CD8-positive, alpha-beta memory T cell (primary cell): ENCODE measurements around the gene AP5S1. TPM values are rescaled to one million over a fixed set of nuclear protein-coding genes. Genes with fewer than 3 reads are reported as not detected.

Experiments used
- CTCF ChIA-PET: fragments of 350-600 bp; sonication (Branson Sonifier 250); formaldehyde crosslinking; loops from one replicate; lab custom pipeline; 2021; ENCODE audit warnings: antibody characterized with exemption; lab: Charles Lee
- POLR2A ChIA-PET: fragments of 350-600 bp; sonication (Branson Sonifier 250); formaldehyde crosslinking; loops from one replicate; lab custom pipeline; 2021; ENCODE audit warnings: antibody characterized with exemption; lab: Charles Lee
- DNase-seq, 5 donors: peaks; one replicate each; pipeline versions ENCODE4 v3.0.0 to v3.0.0-alpha.2; 2020 to 2022; ENCODE audit warnings: mixed read lengths in 1 of 5
- H3K27ac ChIP-seq: one replicate; pipeline ENCODE4 v1.7.0; 2013; ENCODE audit warnings: low read depth, mild to moderate bottlenecking, low read length, moderate library complexity
- H3K27me3 ChIP-seq: 2 replicates; pipeline ENCODE4 v1.7.0; 2013; ENCODE audit warnings: low read length, mild to moderate bottlenecking; ENCODE audit not compliant: insufficient read depth, poor library complexity, severe bottlenecking
- H3K36me3 ChIP-seq: 2 replicates; pipeline ENCODE4 v1.7.0; 2013; ENCODE audit warnings: mild to moderate bottlenecking, low read length, moderate library complexity; ENCODE audit not compliant: insufficient read depth
- H3K4me1 ChIP-seq: 2 replicates; pipeline ENCODE4 v1.7.0; 2013; ENCODE audit warnings: mild to moderate bottlenecking, low read length, moderate library complexity; ENCODE audit not compliant: insufficient read depth
- H3K4me3 ChIP-seq: 2 replicates; pipeline ENCODE4 v1.7.0; 2013; ENCODE audit warnings: mild to moderate bottlenecking, low read length
- H3K9me3 ChIP-seq: 2 replicates; pipeline ENCODE4 v1.7.0; 2013; ENCODE audit warnings: mild to moderate bottlenecking, low read length
- H3K27ac Mint-ChIP-seq, 8 donors: one replicate each; pipeline ENCODE4 v1.8.0; 2020 to 2021; ENCODE audit warnings: mixed read lengths in 8 of 8, mild to moderate bottlenecking in 6 of 8, inconsistent platforms in 3 of 8, moderate library complexity in 3 of 8
- H3K27me3 Mint-ChIP-seq, 2 donors: one replicate each; pipeline ENCODE4 v1.8.0; 2020 to 2021; ENCODE audit warnings: mixed read lengths in 2 of 2, mild to moderate bottlenecking in 1 of 2, moderate library complexity in 1 of 2
- H3K36me3 Mint-ChIP-seq, 3 donors: one replicate each; pipeline ENCODE4 v1.8.0; 2020 to 2021; ENCODE audit warnings: mixed read lengths in 3 of 3, inconsistent platforms in 1 of 3, mild to moderate bottlenecking in 1 of 3
- H3K4me1 Mint-ChIP-seq, 3 donors: one replicate each; pipeline ENCODE4 v1.8.0; 2020 to 2021; ENCODE audit warnings: mixed read lengths in 3 of 3, inconsistent platforms in 1 of 3, mild to moderate bottlenecking in 1 of 3
- H3K4me3 Mint-ChIP-seq, 7 donors: one replicate each; pipeline ENCODE4 v1.8.0; 2020 to 2021; ENCODE audit warnings: mixed read lengths in 7 of 7, mild to moderate bottlenecking in 6 of 7, moderate library complexity in 4 of 7, inconsistent platforms in 2 of 7
- H3K9me3 Mint-ChIP-seq, 5 donors: one replicate each; pipeline ENCODE4 v1.8.0; 2020 to 2022; ENCODE audit warnings: mixed read lengths in 5 of 5, mild to moderate bottlenecking in 3 of 5, moderate library complexity in 2 of 5, inconsistent platforms in 1 of 5
- polyA plus RNA-seq: library from polyadenylated mRNA; unstranded; fragments of 300-500 nt; fragmentation: Illumina TruSeq; gene quantifications from one replicate; pipeline ENCODE4 v1.2.3, GENCODE V29; 2021
- total RNA-seq, 2 experiments: library from RNA; stranded (reverse); gene quantifications; one replicate each; pipeline ENCODE4 v1.2.3, GENCODE V29; 2021

AP5S1 gene
- total and polyA plus RNA-seq, 3 experiments from 2014 or later: 14.0 to 18.4 (median 15.7) TPM

DNA sequence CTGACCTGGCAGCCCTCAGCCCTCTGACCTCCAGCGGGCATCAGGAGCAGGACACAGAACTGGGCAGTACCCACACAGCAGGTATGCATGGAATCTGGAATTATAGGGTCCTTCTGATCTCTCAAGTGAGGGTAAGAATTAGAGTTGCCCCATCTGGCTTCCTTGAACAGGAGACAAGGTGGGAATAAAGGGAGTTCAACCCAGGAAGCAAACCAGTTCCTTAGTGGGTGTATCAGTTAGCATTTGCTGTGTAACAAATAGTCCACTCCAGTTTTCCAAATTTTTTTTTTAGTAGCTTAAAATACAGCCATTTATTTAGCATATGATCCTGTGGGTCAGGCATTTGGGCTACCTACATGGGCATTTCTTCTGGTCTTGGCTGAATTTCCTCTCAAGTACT, 42.0 kb downstream of the AP5S1 start:
- no peaks in the 10 kb centered on the region for H3K4me1 ChIP-seq
- CTCF ChIA-PET: no interaction called here
- no peaks in the 10 kb centered on the region for H3K9me3 ChIP-seq
- no peaks in the 10 kb centered on the region for H3K27me3 ChIP-seq
- Mint-ChIP-seq H3K9me3 (no peaks in the 10 kb centered on the region), H3K27me3 (no peaks in the 10 kb centered on the region), H3K4me3 (no peak overlapping the region), H3K4me1 (peaks cover 0 to 4% (median 3%) of the 10 kb centered on the region in 3 donors), H3K36me3 (peaks cover 11 to 87% (median 17%) of the 10 kb centered on the region in 3 donors), H3K27ac (peak overlapping the region in 3 of 8 donors; percentile 40 to 63 (median 51))
- POLR2A ChIA-PET: no interaction called here
- H3K4me3 ChIP-seq: no peak overlapping the region
- H3K36me3 ChIP-seq: peaks cover 47% of the 10 kb centered on the region
- DNase-seq: no peak
- no peak overlapping the region for H3K27ac ChIP-seq

DNA sequence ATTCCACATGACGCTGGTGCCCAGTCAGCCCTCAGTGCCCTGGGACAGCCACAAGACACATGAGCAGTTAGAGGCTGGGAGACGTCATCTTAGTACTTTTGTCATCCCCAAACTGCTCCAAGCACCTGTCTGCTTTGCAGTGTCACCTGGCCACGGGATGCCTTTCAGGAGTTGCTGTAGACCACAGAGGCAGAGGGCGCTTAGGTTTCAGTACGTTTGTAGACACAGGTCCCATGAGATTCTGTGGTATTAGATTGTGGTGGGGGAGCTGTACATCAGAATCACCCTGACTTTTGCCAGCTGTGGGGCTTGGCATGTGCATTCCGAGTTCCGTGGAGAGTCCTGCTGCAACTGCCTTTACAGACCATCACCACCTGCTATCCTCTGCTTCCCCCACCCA, 43.0 kb downstream of the AP5S1 start:
- H3K4me3 Mint-ChIP-seq: no peak overlapping the region
- Histone ChIP-seq H3K27ac (no peak overlapping the region), H3K36me3 (peaks cover 38% of the 10 kb centered on the region), H3K4me1 (no peaks in the 10 kb centered on the region), H3K4me3 (no peak overlapping the region), H3K27me3 (no peaks in the 10 kb centered on the region), H3K9me3 (no peaks in the 10 kb centered on the region)
- no peaks in the 10 kb centered on the region for H3K9me3 Mint-ChIP-seq
- ChIA-PET POLR2A (no interaction called here), CTCF (interaction anchor here (0.8 kb wide), 1 partner anchor 44 kb away, joined by 3 read pairs; no protein-coding TSS in a partner anchor)
- no peaks in the 10 kb centered on the region for H3K27me3 Mint-ChIP-seq
- H3K36me3 Mint-ChIP-seq: peaks cover 11 to 86% (median 15%) of the 10 kb centered on the region in 3 donors
- no peak for DNase-seq
- H3K4me1 Mint-ChIP-seq: no peaks in the 10 kb centered on the region
- peak overlapping the region in 3 of 8 donors; percentile 40 to 56 (median 55) for H3K27ac Mint-ChIP-seq

DNA sequence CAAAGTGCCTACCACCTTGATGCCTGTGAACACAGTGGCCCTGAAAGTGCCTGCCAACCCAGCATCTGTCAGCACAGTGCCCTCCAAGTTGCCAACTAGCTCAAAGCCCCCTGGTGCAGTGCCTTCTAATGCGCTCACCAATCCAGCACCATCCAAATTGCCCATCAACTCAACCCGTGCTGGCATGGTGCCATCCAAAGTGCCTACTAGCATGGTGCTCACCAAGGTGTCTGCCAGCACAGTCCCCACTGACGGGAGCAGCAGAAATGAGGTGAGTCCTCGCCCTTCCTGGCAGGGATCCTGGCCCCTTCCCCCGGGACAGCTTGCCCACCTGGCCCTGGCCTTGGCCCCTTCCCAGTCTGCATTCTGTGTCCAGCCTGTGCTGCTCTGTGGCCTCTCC, 44.2 kb downstream of the AP5S1 start:
- Mint-ChIP-seq H3K9me3 (no peaks in the 10 kb centered on the region), H3K27ac (no peak overlapping the region), H3K4me1 (no peaks in the 10 kb centered on the region), H3K36me3 (peaks cover 11 to 78% (median 15%) of the 10 kb centered on the region in 3 donors), H3K4me3 (no peak overlapping the region), H3K27me3 (no peaks in the 10 kb centered on the region)
- H3K36me3 ChIP-seq: peaks cover 37% of the 10 kb centered on the region
- DNase-seq: no peak
- CTCF ChIA-PET: interaction anchor here (1.4 kb wide), 1 partner anchor 9 kb away, joined by 3 read pairs; no protein-coding TSS in a partner anchor
- H3K27ac ChIP-seq: no peak overlapping the region
- no peaks in the 10 kb centered on the region for H3K9me3 ChIP-seq
- H3K4me3 ChIP-seq: no peak overlapping the region
- H3K27me3 ChIP-seq: no peaks in the 10 kb centered on the region
- H3K4me1 ChIP-seq: no peaks in the 10 kb centered on the region
- POLR2A ChIA-PET: no interaction called here

DNA sequence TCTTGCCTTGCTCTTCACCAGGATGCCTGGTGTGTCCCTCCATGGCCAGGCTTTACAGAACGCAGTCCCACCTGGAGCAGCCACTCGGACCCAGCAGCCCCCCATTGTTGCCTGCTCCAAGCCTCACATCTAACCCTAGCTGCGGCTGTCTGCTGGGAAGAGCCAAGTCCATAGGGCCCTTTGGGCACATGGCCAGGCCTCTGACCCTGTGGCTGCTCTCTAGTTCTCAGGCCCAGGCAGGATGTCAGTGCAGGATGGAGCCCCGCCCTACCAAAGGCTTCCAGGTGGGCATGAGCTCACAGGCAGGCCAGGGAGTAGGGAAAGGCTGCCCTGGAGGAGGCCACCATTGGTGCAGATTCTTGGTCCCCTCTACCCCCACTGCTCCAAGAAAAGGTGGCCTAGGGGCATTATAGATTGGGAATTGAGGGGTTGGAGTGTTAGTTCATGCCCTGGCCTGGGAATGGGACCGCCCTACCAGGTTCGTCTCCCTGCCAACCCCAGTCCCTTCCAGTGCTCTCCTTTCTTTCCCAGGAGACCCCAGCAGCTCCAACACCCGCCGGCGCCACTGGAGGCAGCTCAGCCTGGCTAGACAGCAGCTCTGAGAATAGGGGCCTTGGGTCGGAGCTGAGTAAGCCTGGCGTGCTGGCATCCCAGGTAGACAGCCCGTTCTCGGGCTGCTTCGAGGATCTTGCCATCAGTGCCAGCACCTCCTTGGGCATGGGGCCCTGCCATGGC, 45.0 kb downstream of the AP5S1 start:
- H3K27ac ChIP-seq: no peak overlapping the region
- Mint-ChIP-seq H3K9me3 (no peaks in the 10 kb centered on the region), H3K27me3 (no peaks in the 10 kb centered on the region), H3K4me3 (no peak overlapping the region), H3K36me3 (peaks cover 11 to 74% (median 15%) of the 10 kb centered on the region in 3 donors), H3K27ac (peak overlapping the region in 2 of 8 donors; percentile 11 to 58), H3K4me1 (peaks cover 0 to 2% (median 0%) of the 10 kb centered on the region in 3 donors)
- no peaks in the 10 kb centered on the region for H3K27me3 ChIP-seq
- H3K4me1 ChIP-seq: no peaks in the 10 kb centered on the region
- H3K4me3 ChIP-seq: no peak overlapping the region
- CTCF ChIA-PET: interaction anchor here (0.5 to 1.5 kb wide), 4 partner anchors 10 to 548 kb away, joined by 3 read pairs; no protein-coding TSS in a partner anchor
- H3K36me3 ChIP-seq: peaks cover 37% of the 10 kb centered on the region
- POLR2A ChIA-PET: no interaction called here
- DNase-seq: no peak
- H3K9me3 ChIP-seq: no peaks in the 10 kb centered on the region

DNA sequence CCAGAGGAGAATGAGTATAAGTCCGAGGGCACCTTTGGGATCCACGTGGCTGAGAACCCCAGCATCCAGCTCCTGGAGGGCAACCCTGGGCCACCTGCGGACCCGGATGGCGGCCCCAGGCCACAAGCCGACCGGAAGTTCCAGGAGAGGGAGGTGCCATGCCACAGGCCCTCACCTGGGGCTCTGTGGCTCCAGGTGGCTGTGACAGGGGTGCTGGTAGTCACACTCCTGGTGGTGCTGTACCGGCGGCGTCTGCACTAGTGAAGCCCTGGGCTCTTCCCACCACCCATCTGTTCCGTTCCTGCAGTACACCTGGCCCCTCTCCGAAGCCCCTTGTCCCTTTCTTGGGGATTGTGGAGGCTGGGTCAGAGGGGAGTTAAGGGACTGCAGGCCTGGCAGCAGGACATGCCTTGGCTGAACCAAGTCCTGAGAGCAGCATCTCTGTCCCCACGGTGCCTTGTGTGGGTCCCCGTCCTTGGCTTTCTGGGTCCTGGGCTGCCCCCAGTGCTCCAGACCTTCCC, 45.6 kb downstream of the AP5S1 start:
- ChIA-PET POLR2A (no interaction called here), CTCF (interaction anchor here (0.5 to 2.1 kb wide), 5 partner anchors 10 to 64 kb away, joined by 3 to 6 read pairs (median 3); no protein-coding TSS in a partner anchor)
- Histone ChIP-seq H3K36me3 (peaks cover 37% of the 10 kb centered on the region), H3K4me1 (no peaks in the 10 kb centered on the region), H3K27ac (no peak overlapping the region), H3K4me3 (no peak overlapping the region), H3K9me3 (no peaks in the 10 kb centered on the region), H3K27me3 (no peaks in the 10 kb centered on the region)
- Mint-ChIP-seq H3K27ac (no peak overlapping the region), H3K36me3 (peaks cover 11 to 76% (median 15%) of the 10 kb centered on the region in 3 donors), H3K27me3 (no peaks in the 10 kb centered on the region), H3K9me3 (no peaks in the 10 kb centered on the region), H3K4me1 (peaks cover 0 to 6% (median 0%) of the 10 kb centered on the region in 3 donors), H3K4me3 (no peak overlapping the region)
- no peak for DNase-seq

DNA sequence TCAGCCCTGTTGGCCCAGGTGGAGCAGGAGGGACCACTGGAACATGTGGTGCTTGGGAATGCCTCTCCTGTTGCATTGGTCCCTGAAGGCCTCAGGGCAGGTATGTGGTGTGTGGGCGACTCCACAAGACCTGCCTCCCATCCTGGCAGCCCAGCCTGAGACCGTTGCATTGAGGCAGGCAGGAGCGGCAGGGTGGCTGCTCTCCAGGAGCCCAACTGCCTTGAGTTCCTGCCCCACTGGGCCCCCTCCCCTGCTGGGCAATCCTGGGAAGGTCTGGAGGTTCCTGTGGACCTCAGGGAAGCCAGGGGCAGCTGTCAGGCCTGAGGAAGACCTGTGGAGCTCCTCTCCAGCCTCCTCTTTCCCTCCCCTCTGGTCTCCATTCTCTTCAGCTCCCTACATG, 46.1 kb downstream of the AP5S1 start:
- ChIA-PET POLR2A (no interaction called here), CTCF (interaction anchor here (1.6 to 2.1 kb wide), 2 partner anchors 9 to 12 kb away, joined by 5 to 6 read pairs; no protein-coding TSS in a partner anchor)

DNA sequence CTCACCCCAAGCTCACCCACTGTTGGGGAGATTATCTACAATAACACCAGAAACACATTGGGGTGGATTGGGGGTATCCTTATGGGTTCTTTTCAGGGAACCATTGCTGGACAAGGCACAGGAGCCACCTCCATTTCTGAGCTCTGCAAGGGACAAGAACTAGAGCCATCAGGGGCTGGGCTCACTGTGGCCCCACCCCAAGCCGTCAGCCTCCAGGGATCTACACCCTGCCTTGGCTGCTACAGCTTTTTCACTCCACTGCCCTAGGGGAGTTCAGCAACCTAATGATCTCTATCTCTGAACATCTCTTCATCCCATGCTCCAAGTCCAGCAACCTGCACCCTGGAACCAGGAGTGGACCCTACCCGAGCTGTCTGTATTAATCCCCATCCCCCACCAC, 47.5 kb downstream of the AP5S1 start:
- Histone ChIP-seq H3K27ac (no peak overlapping the region), H3K4me3 (no peak overlapping the region), H3K36me3 (peaks cover 22% of the 10 kb centered on the region), H3K4me1 (no peaks in the 10 kb centered on the region), H3K9me3 (no peaks in the 10 kb centered on the region), H3K27me3 (no peaks in the 10 kb centered on the region)
- Mint-ChIP-seq H3K4me3 (no peak overlapping the region), H3K9me3 (no peaks in the 10 kb centered on the region), H3K27ac (peak overlapping the region in 4 of 8 donors; percentile 5 to 72 (median 33)), H3K36me3 (peaks cover 5 to 70% (median 8%) of the 10 kb centered on the region in 3 donors), H3K4me1 (peaks cover 0 to 11% (median 4%) of the 10 kb centered on the region in 3 donors), H3K27me3 (no peaks in the 10 kb centered on the region)
- ChIA-PET POLR2A (no interaction called here), CTCF (interaction anchor here (1.2 to 2.1 kb wide), 4 partner anchors 8 to 47 kb away, joined by 3 to 6 read pairs (median 4); partner anchors contain the start of gene AP5S1)
- DNase-seq: no peak

More for the DNA sequence above, 46.1 kb downstream of the AP5S1 start:
- H3K27me3 Mint-ChIP-seq: no peaks in the 10 kb centered on the region
- Histone ChIP-seq H3K36me3 (peaks cover 34% of the 10 kb centered on the region), H3K4me3 (no peak overlapping the region), H3K4me1 (no peaks in the 10 kb centered on the region), H3K9me3 (no peaks in the 10 kb centered on the region), H3K27me3 (no peaks in the 10 kb centered on the region), H3K27ac (no peak overlapping the region)
- no peak for DNase-seq
- H3K4me3 Mint-ChIP-seq: no peak overlapping the region
- H3K4me1 Mint-ChIP-seq: peaks cover 0 to 6% (median 0%) of the 10 kb centered on the region in 3 donors
- no peaks in the 10 kb centered on the region for H3K9me3 Mint-ChIP-seq
- H3K27ac Mint-ChIP-seq: peak overlapping the region in 1 of 8 donors; percentile 7
- H3K36me3 Mint-ChIP-seq: peaks cover 11 to 76% (median 15%) of the 10 kb centered on the region in 3 donors
